OCI-LY7 (cell line): Measurements from ENCODE around the gene SLC29A1.
A peak's percentile ranks its signal among the peaks of the same experiment; 100 is the strongest.

Source experiments
- EZH2phosphoT487 ChIP-seq: fragments of 200-600 bp; sonication (generic); IDR thresholded peaks from 2 replicates; pipeline ENCODE4 v1.6.1; 2018; ENCODE audit warnings: low read depth, borderline replicate concordance, mild to moderate bottlenecking, mixed run types, antibody characterized with exemption, low read length, moderate library complexity, mixed read lengths
- TF ChIP-seq, protein P1 (sequence below): fragments of 200-600 bp; sonication (generic); conservative IDR thresholded peaks from 2 replicates; pipeline ENCODE4 v1.5.1; 2014; ENCODE audit warnings: mild to moderate bottlenecking, antibody characterized with exemption, low read length, moderate library complexity, mixed read lengths

DNA sequence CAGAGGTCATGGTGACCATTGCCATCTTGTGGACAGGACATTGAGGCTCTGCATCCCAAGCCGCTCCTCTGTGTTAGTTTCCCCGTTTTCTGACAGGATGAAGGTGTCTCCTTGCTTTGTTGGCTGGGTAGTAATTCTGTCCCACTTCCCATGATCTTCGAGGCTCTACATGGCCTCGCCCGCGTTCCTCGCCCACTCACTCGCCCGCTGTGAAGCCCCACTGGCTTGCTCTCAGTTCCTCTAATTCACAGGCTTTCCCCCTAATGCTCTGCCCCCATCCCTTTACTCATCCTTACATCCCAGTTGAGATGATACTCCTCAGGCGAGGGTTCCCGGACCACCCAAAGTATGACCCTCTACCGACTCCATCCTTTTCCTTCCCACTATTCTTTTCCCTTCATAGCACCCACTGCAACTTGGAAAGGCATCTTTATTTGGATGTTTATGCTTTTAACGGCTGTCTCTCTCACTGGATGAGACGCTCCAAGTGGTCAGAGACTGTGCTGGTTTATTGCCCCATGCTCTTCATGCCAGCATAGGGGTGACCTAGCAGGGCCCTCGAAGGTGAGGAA is 34.4 kb downstream of the SLC29A1 start:
- TF ChIP-seq, protein P1, sequence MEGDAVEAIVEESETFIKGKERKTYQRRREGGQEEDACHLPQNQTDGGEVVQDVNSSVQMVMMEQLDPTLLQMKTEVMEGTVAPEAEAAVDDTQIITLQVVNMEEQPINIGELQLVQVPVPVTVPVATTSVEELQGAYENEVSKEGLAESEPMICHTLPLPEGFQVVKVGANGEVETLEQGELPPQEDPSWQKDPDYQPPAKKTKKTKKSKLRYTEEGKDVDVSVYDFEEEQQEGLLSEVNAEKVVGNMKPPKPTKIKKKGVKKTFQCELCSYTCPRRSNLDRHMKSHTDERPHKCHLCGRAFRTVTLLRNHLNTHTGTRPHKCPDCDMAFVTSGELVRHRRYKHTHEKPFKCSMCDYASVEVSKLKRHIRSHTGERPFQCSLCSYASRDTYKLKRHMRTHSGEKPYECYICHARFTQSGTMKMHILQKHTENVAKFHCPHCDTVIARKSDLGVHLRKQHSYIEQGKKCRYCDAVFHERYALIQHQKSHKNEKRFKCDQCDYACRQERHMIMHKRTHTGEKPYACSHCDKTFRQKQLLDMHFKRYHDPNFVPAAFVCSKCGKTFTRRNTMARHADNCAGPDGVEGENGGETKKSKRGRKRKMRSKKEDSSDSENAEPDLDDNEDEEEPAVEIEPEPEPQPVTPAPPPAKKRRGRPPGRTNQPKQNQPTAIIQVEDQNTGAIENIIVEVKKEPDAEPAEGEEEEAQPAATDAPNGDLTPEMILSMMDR = peak; percentile 49; the same call in 1 of the 2 replicates
- TF ChIP-seq EZH2phosphoT487 = no peak
